ENCODE results near the gene BIVM.

The BIVM gene

DNA sequence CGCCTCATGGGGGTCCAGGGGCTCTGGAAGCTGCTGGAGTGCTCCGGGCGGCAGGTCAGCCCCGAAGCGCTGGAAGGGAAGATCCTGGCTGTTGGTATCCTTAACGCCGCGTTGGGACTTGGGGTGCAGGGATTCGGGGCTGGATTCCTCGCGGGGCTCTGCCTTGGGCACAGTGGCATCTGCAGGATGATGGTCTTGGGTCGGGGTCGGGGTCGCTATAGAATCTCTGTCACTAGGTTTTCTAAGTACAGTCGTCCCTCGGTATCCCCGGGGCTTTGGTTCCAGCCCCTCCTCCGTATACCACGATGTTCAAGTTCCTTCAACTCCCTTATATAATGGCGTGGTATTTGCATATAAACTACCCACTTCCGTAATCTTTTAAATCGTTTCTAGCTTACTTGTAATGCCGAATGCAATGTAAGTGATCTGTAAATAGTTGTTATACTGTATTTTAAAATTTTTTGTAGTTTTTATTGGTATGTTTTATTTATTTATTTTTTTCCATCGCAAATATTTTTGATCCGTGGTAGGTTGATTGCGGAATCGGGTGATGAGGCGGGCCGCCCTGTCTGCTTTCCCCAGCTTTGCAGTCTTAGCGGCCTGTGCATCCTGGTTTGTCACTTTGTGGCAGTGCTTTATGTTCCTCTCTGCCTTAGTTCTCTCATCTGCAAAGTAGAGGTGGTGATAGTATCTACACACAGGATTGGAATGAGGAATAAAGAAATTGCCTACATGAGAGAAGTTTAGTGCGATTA, 47.5 kb downstream of the BIVM start:
- H3K27me3 Mint-ChIP-seq: no peaks in the 10 kb centered on the region
- H3K27ac Mint-ChIP-seq: peak overlapping the region; percentile 94 to 98
- ATAC-seq (peak; percentile 54), DNase-seq (peak; percentile 28 to 50)
- no peaks in the 10 kb centered on the region for H3K9me3 Mint-ChIP-seq
- peak overlapping the region; percentile 94 to 97 for H3K4me3 Mint-ChIP-seq
- peaks cover 33% of the 10 kb centered on the region for H3K4me1 Mint-ChIP-seq

DNA sequence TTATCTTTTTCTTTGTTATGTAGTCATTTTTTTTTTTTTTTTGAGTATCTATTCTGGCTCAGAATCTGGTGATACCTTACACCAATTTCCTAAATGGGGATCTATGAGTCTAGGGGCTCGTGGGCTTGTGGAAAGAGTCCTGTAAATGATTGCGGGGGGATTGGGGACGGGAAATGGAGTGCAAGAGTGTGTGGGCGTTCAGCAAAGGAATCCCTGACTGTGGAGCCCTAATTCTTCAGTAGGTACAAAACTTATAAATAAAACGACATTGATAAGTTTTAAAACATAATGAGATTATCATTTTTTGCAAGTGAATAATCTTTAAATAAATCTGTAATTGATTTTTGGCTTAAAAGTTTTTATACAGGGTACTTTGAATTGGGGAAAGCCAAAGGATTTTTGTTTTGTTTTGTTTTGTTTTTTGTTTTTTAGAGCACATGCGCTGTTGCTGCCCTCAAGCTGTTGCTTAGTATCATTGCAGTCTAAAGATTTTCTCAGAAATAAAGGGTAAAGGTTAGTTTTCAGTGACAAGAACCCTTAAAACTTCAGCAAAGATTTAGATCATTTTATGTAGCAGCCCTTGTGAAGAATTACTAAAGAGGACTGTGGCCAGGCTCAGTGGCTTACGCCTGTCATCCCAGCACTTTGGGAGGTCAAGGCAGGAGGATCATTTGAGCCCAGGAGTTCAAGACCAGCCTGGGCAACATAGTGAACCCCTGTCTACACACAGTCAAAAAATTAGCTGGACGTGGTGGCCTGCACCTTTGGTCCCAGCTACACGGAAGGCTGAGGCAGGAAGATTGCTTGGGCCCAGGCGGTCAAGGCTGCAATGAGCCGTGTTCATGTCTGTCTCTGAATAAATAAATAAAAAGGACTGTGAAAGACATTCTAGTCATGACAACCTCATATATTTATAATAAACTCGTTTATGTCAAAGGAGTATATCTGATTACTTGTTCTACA, 48.6 kb downstream of the BIVM start:
- peak overlapping the region; percentile 86 to 94 for H3K27ac Mint-ChIP-seq
- H3K4me3 Mint-ChIP-seq: peak overlapping the region; percentile 94 to 97
- no peaks in the 10 kb centered on the region for H3K27me3 Mint-ChIP-seq
- no peaks in the 10 kb centered on the region for H3K9me3 Mint-ChIP-seq
- no peak for ATAC-seq
- H3K4me1 Mint-ChIP-seq: peaks cover 37% of the 10 kb centered on the region
- no peak for DNase-seq

DNA sequence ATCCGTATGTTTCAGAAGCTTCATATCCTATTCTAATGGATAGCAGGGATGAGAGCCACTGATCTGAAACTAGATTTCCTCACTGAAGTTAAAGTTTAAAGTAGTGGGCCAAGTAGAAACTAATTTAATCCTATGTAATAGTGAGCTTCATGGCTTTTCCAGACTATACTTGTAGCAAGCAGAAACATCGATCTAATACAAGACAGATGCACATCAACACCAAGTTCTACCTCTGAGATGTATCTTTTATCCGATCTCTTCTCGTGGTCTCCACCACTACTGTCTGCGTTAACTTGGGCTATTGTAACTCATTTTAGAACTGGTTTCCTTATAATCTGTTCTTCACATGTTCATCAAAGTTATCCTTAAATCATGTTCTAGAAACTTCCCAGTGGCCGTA, 50.0 kb downstream of the BIVM start:
- Mint-ChIP-seq H3K4me3 (peak overlapping the region in 1 of 2 donors; percentile 47), H3K4me1 (peaks cover 47% of the 10 kb centered on the region), H3K9me3 (no peaks in the 10 kb centered on the region), H3K27me3 (no peaks in the 10 kb centered on the region), H3K27ac (no peak overlapping the region)
- no peak for DNase-seq
- no peak for ATAC-seq

DNA sequence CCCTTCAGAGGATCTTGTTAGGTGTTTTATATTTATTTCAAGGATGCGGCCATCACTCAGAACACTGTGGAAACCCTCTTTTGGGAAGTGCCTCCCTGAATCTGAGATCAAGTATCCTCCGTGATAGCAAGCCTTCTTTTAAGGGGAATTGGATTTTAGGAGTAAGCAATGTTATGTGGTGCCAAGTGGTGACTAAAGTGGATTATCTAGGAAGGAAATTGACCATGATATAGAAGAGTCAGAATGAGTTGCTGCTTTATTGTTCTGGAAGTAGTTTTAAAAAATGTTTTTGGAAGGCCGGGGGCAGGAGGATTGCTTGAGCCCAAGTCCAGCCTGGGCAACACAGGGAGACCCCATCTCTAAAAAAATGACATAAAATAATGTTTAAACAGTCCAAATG, 53.6 kb downstream of the BIVM start:
- Mint-ChIP-seq H3K4me1 (peaks cover 56% of the 10 kb centered on the region), H3K9me3 (no peaks in the 10 kb centered on the region), H3K4me3 (no peak overlapping the region), H3K27me3 (no peaks in the 10 kb centered on the region), H3K27ac (no peak overlapping the region)
- no peak for ATAC-seq
- DNase-seq: no peak

DNA sequence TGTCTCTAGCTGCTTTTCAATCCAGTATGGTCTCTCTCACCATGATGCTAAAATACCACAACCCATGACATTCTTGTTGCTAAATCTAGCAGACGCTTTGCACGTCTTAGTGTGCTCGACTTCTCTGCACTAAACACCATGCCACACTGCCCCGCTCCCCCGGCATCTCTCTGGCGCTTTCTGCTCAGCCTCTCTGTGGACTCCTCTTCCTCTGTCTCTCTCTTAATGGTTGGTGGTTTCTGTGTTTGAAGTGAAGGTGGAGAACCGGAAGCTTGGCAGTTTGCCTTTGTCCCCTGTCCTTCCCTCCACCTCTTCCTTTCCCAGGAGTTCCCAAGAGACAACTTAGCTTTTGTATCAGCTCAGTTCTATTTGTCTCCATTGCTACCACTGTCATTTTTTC, 55.8 kb downstream of the BIVM start:
- Mint-ChIP-seq H3K27me3 (no peaks in the 10 kb centered on the region), H3K4me3 (peak overlapping the region; percentile 13 to 56), H3K27ac (peak overlapping the region in 1 of 2 donors; percentile 80), H3K9me3 (no peaks in the 10 kb centered on the region), H3K4me1 (peaks cover 44% of the 10 kb centered on the region)
- ATAC-seq: peak; percentile 65
- DNase-seq: no peak

DNA sequence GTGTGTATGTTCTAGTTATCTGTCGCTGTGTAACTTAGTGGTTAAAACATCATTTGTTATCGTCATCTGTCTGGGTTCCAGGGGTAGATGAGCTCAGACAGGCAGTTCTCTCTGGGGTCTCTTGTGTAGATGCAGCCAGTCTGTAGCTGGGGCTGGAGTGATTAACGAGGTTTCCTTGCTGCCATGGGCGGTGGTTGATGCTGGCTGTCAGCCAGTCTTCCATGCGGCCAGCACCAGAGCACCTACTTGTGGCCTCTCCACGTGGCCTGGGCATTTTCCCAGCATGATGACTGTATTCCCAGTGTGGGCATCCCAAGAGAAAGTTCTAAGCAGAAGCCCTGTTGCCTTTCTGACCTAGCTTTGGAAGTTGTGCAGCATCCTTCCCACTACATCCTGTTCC, 57.6 kb downstream of the BIVM start:
- peaks cover 32% of the 10 kb centered on the region for H3K4me1 Mint-ChIP-seq
- no peaks in the 10 kb centered on the region for H3K27me3 Mint-ChIP-seq
- no peak for ATAC-seq
- H3K27ac Mint-ChIP-seq: peak overlapping the region in 1 of 2 donors; percentile 20
- DNase-seq: no peak
- H3K9me3 Mint-ChIP-seq: no peaks in the 10 kb centered on the region
- H3K4me3 Mint-ChIP-seq: no peak overlapping the region

DNA sequence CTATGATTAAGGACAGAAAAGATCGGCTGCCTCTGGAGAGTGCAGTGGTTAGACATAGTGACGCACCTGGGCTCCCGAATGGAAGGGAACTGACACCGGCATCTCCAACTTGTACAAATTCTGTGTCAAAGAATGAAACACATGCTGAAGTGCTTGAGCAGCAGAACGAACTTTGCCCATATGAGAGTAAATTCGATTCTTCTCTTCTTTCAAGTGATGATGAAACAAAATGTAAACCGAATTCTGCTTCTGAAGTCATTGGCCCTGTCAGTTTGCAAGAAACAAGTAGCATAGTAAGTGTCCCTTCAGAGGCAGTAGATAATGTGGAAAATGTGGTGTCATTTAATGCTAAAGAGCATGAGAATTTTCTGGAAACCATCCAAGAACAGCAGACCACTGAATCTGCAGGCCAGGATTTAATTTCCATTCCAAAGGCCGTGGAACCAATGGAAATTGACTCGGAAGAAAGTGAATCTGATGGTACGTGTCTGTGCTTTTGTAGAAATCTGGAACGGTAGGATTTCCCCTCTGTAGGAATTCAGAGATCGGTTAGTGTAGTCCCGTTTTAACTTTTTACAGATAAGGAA, 63.8 kb downstream of the BIVM start:
- H3K4me1 Mint-ChIP-seq: peaks cover 24% of the 10 kb centered on the region
- no peaks in the 10 kb centered on the region for H3K9me3 Mint-ChIP-seq
- ATAC-seq (no peak), DNase-seq (no peak)
- no peaks in the 10 kb centered on the region for H3K27me3 Mint-ChIP-seq
- peak overlapping the region in 1 of 2 donors; percentile 48 for H3K27ac Mint-ChIP-seq
- no peak overlapping the region for H3K4me3 Mint-ChIP-seq

DNA sequence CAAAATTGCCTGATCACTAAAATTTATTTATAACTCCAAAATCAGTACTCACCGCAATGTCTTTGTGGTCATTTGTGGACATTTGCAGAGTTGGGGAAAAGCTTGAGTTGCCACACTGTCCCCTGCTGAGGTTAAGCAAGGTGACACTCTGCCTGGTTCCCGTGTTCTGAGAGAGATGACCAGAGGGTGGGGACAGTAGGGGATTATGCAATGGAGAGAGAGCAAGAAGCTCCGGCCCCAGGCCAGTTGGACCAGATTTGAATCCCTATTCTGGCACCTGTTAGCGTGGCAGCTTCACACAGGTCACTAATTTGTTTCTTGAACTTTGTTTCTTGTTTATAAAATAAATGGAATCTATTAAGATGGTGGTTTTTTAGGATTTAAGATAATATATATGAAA, 64.7 kb downstream of the BIVM start:
- Mint-ChIP-seq H3K4me3 (no peak overlapping the region), H3K27ac (no peak overlapping the region), H3K27me3 (no peaks in the 10 kb centered on the region), H3K4me1 (peaks cover 24% of the 10 kb centered on the region), H3K9me3 (no peaks in the 10 kb centered on the region)
- ATAC-seq (no peak), DNase-seq (no peak)

DNA sequence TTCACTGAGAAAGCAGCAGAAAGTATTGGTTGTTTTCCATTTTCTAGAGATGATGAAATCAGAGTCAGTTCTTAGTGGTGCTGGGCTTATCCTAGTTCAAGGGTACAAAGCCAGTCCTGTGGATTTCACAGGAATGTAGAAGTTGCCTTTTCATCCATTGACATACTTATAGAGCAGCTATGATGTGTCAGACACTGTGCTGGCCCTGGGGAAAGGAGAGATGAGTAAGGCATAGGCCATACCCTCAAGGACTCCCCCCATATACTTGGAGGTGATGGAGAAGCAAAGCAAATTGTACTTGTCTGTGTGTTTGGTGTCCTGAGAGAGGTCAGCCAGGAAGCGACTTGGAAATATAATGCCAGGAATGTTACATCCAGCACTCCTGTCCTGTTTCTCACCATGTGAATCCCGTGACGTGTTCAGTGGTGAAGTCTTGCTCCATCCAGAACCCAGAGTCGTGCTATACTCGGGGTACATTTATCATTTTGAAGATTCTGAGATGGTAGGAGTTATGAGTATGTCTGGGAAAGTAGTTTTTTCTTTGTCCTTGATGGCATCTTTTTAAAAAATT, 69.5 kb downstream of the BIVM start:
- no peaks in the 10 kb centered on the region for H3K9me3 Mint-ChIP-seq
- no peaks in the 10 kb centered on the region for H3K27me3 Mint-ChIP-seq
- ATAC-seq (no peak), DNase-seq (no peak)
- H3K4me1 Mint-ChIP-seq: peaks cover 37% of the 10 kb centered on the region
- no peak overlapping the region for H3K27ac Mint-ChIP-seq
- H3K4me3 Mint-ChIP-seq: no peak overlapping the region

DNA sequence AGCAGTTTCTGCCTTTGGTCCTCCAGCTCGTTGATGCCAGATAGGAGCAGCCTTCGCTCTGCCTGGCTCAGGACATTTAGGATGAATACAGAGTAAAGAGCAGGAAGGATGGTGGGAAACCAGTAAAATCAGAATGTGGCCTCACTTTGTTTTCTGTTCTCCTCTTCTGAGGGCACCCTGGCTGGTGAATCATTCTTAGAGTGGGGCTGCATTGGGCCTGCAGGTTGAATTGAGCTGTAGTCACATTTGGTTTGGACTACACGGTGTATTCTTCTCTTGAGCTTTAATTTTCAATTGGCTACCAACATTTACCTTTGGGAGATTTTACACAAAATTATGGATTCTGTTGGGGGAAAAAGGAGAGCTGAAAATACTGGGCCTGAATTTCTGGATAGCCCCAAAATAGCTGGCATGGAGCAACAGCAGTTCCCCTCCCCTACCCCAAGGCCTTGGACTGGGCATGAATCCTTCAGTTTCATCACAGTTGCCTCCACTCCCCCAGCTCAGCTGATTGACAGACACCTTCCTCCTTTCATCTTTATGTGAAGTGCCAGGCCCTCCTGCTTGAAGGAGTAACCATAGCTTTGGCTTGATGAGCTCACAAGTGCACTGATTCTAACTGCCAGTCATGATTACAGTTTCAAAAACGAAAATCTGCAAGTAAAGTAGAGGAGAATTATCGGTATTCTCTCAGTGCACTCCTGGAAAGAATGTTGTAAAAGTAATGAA, 71.2 kb downstream of the BIVM start:
- H3K27me3 Mint-ChIP-seq: no peaks in the 10 kb centered on the region
- no peaks in the 10 kb centered on the region for H3K9me3 Mint-ChIP-seq
- no peak for DNase-seq
- H3K4me1 Mint-ChIP-seq: peaks cover 32% of the 10 kb centered on the region
- peak; percentile 26 for ATAC-seq
- peak overlapping the region in 1 of 2 donors; percentile 5 for H3K27ac Mint-ChIP-seq
- H3K4me3 Mint-ChIP-seq: no peak overlapping the region

DNA sequence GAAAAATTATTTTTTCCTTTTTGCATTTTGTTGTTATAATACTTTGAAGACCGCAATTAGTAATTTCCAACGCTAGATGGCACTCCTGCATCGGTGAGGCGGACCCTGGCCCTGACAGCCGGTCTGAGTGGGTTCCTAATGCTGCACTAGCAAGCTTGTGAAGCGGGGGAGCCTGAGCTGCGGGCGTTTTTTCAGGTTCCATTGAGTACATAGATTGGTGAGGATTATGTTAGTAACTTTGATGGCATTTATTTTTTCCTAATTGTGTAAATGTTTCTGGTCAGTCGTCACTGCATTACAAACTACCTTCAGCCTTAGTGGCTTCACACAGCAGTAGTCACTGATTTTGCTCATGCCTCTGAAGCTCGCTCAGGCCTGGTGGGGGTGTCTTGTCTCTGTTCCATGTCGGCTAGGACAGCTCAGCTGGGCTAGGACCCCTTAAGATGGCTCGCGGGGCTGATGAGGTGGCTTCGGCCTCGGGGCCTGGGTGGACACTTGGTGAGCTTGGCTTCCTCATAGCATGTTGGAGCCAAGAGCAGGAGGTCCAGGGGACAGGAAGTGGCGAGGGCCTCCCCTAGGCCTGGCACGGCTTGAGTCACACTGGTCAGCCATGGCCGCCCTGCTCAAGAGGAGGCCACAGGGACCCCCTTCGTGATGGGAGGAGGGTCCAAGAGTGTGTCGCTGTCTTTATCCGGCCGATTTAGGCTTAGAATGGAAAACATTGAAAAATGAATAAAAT, 71.9 kb downstream of the BIVM start:
- H3K4me3 Mint-ChIP-seq: no peak overlapping the region
- H3K27me3 Mint-ChIP-seq: no peaks in the 10 kb centered on the region
- peak; percentile 24 to 40 for DNase-seq
- peak; percentile 68 for ATAC-seq
- H3K27ac Mint-ChIP-seq: no peak overlapping the region
- H3K4me1 Mint-ChIP-seq: peaks cover 33% of the 10 kb centered on the region
- H3K9me3 Mint-ChIP-seq: no peaks in the 10 kb centered on the region

DNA sequence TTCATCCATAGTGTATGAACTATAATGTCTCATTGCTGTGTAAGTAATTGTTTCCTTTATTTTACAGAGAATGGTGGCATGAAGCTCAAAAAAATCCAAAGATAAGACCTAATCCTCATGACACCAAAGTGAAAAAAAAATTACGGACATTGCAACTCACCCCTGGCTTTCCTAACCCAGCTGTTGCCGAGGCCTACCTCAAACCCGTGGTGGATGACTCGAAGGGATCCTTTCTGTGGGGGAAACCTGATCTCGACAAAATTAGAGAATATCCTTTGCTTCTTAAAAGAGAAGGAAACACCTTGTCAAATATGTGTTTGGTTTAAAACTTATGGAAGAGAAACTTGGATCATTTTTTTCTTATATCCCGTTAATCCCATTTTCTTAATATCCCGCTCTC, 73.2 kb downstream of the BIVM start:
- Mint-ChIP-seq H3K4me3 (peak overlapping the region in 1 of 2 donors; percentile 34), H3K9me3 (no peaks in the 10 kb centered on the region), H3K27ac (no peak overlapping the region), H3K4me1 (peaks cover 33% of the 10 kb centered on the region), H3K27me3 (no peaks in the 10 kb centered on the region)
- DNase-seq (no peak), ATAC-seq (no peak)

DNA sequence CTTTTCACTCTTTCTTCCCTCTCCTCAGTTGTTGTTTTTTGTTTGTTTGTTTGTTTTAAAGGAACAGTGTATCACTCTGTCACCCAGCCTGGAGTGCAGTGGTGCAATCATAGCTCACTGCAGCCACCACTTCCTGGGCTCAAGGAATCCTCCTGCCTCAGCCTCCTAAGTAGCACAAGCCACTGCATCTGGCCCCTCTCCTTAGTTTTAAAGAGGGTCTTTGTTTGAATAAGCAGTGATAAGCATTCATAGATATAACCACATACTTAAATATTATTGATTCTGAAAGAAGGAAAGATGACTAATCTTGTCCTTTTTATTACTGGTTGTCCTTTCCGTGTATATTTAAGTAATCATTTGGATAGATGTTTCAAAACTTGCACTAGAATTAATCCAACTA, 73.6 kb downstream of the BIVM start:
- H3K4me3 Mint-ChIP-seq: peak overlapping the region; percentile 27 to 34

DNA sequence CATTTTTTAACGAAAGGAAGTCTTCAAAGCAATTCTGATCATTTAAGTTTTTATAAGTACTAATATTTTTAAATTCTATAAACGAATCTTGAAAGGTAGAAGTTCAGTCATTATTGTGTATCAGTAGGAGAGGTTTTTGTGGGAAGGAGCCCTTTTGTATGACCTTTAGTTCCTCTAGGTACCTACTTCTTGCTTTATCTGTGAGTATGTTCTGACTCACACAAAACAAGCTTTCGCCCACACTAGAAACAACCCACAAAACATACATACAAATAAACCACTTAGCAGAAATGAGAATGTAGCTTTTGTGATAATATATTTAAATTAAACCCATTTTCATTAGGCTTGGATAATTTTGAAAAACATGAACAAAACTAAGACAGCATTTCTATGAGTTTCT, 74.7 kb downstream of the BIVM start:
- ATAC-seq (peak; percentile 90), DNase-seq (no peak)
- H3K4me3 Mint-ChIP-seq: no peak overlapping the region
- no peaks in the 10 kb centered on the region for H3K9me3 Mint-ChIP-seq
- no peak overlapping the region for H3K27ac Mint-ChIP-seq
- H3K4me1 Mint-ChIP-seq: peaks cover 33% of the 10 kb centered on the region
- H3K27me3 Mint-ChIP-seq: no peaks in the 10 kb centered on the region

More for the DNA sequence above, 73.6 kb downstream of the BIVM start:
- peaks cover 33% of the 10 kb centered on the region for H3K4me1 Mint-ChIP-seq
- H3K9me3 Mint-ChIP-seq: no peaks in the 10 kb centered on the region
- peak overlapping the region in 1 of 2 donors; percentile 22 for H3K27ac Mint-ChIP-seq
- H3K27me3 Mint-ChIP-seq: no peaks in the 10 kb centered on the region
- peak; percentile 33 for ATAC-seq
- no peak for DNase-seq
